GM19025 (cell line): ENCODE data around the gene SASH1.
"Not testable (repeated sequence)": the region's sequence is repeated elsewhere in the genome, so short reads cannot be mapped to it uniquely, and the experiment has no call there.

Source experiments
- ATAC-seq: cut with Tn5 transposase; IDR thresholded peaks from one replicate; pipeline ENCODE4 v1.9.1; 2021; ENCODE audit warnings: mild to moderate bottlenecking, low read depth, moderate library complexity; ENCODE audit not compliant: unreplicated experiment

Gene SASH1

DNA sequence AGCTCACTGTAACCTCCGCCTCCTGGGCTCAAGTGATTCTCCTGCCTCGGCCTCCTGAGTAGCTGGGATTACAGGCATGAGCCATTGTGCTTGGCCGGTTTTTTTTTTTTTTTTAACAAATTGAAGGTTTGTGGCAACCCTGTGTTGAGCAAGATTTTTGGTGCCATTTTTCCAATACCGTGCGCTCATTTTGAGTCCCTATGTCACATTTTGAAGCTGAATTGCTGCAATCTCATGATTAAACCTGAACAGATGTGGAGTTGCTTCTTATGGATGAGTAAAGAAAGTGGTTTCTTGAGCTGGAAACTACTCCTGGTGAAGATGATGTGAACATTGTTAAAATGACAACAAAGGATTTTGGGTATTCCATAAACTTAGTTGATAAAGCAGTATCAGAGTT lies 16.6 kb downstream of the SASH1 start:
- no peak for ATAC-seq

DNA sequence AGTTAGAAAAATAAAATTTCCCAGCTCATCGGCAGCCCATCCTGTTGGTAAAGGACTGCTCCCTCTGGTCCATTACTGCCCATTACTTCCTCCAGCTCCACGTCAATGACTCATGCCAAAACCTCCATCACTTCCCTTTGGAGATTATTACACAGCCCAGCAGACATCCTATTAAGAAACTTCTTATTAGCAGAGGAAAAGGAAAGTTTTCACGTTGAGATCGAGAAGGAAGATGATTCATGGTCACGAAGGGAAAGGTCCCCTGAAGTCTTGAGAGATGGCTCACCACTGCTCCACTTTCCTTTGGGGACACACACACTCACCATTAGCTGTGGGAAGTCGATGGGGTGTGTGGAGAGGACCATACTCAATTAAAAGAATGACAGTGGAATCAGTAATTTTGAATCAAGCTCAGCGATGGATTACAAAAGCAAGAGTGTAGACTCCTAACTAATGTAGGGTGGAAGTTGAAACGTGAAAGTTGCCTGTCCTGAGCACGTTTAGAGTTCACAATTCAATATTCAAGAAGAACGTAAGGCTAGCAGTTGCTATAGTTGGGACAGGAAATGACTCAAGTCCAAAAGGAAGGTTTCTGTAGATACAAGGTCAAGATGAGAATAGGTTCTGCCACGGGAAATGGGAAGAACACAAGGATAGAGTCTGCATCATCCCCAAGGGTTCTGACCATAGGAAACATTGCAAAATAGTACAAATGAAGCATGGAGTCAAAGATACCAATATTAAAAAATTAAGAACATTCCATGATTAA lies 21.6 kb downstream of the SASH1 start:
- no peak for ATAC-seq

DNA sequence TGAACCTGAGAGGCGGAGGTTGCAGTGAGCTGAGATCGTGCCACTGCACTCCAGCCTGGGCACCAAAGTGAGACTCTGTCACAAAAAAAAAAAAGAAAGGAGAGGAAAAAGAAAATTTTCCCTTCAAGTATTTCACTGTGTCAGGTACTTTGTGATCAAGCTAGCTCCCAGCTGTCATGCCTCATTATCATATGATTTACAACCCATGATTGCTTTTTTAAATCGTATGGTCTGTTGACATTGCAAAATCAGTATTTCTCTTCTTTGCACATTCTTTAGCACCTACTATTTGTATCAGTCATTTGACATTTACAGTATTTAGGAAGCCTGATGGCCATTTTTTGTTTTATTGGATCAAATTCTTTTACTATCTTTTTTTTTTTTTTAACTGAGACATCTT lies 22.4 kb downstream of the SASH1 start:
- no peak for ATAC-seq

DNA sequence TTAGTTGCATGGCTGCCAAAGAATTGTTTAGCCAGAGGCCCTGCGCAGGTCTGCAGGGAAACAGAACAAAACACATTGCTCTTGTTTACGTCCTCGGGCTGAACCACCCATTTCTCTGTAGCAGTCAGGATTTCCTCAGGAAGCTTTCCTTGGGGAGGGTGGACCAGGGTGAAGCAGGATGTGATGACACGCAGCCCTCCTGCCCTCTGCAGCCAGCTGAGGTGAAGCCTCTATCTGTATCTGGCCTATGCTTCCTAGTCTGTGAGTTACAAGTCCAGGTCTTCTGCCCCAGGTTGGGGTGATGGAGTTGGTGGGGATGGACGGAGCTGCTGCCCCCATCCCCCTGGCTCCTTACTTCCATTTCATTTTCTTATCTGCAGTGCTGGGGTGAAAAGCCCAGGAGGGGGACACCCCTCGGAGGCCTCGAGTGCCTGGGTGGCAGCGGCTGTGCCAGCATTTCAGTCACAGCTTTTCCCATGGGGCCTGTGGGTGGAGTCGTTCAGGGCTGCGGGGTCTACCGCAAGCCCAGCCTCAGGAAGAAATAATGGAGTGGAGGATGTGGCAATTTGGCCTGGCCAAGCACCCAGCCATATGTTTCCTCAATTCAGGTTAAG lies 24.9 kb downstream of the SASH1 start:
- ATAC-seq = no peak

DNA sequence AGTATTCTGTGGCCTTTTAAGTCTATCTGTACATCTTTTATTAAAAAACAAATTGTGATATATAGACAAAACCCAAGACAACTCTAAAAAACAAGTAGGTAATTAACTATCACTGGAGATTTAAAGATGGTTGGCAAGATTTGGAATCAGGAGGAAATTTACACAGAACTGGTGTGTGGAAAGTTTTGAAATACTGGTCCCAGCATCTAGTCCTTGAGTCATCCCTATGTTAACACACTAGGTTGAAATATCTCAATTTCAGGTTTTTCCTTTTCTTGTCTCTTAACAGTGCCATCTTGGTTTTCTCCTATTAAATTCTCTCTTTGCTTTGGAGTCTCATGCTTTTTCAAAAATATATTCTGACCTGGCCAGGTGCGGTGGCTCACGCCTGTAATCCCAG lies 27.5 kb downstream of the SASH1 start:
- no peak for ATAC-seq

DNA sequence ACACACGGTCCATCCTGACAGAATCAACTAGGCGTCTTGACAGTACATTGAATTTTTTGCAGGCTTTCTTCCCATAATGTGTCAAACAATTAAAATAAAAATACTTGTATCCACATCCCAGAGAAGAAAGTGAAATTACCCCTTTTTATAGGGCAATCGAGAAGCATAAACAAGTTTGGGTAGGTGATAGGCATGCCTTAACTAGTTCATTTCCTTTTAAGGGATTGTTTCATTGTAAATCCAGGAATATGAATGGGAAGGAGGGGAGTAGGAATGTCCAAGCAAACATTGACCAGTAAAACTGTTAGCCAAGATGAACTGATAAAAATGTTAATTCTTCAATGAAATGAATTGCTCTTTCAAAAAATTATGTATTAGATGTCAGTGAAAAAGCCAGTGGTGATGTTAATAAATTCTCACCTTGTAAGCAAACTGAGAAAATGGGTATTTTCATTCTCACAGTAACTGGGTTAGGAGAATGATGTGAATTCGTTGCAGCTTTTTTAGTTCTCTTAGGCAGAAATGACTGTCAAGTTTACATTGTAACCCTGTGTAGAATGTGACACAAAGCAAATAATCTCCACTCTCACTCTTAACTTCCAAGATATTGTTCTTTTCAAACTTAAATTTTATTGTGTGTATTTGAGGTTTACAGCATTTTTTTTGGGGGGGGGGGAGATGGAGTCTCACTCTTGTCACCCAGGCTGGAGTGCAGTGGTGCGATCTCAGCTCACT lies 31.6 kb downstream of the SASH1 start:
- ATAC-seq = no peak

DNA sequence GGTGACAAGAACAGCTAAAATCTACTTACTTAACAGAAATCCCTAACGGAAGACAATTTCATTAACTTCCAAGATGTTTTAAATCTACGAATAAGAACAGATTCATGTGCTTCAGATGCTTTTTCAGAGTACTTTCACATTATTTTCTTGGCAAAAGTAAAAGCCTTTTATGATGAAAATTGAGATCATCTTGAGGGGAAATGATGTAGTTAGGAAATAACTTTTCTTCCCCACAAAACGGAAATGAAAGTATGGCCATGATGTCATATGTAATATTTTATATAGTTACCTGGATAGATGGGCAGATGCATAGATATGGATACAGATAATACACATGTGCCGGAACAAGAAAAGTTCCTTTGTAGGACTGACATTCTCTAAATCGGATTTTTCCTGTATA lies 32.8 kb downstream of the SASH1 start:
- ATAC-seq = no peak

DNA sequence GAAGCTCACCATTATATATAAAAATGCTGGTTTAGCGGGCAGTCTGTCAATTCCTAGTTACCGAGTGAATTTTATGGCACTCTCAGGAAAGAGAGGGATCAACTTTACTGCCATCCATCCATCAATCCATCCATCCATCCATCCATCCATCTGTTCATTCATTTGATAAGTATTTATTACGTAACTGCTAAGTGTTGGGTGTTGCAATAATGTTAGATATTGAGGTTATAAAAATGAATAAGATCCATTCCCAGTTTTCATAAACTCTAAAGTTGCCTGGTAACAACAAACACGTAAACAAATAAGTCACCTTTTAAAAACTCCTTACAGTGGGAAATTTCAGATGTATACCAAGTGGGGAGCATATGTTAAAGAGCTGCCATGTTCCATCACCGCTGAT lies 36.8 kb downstream of the SASH1 start:
- no peak for ATAC-seq

DNA sequence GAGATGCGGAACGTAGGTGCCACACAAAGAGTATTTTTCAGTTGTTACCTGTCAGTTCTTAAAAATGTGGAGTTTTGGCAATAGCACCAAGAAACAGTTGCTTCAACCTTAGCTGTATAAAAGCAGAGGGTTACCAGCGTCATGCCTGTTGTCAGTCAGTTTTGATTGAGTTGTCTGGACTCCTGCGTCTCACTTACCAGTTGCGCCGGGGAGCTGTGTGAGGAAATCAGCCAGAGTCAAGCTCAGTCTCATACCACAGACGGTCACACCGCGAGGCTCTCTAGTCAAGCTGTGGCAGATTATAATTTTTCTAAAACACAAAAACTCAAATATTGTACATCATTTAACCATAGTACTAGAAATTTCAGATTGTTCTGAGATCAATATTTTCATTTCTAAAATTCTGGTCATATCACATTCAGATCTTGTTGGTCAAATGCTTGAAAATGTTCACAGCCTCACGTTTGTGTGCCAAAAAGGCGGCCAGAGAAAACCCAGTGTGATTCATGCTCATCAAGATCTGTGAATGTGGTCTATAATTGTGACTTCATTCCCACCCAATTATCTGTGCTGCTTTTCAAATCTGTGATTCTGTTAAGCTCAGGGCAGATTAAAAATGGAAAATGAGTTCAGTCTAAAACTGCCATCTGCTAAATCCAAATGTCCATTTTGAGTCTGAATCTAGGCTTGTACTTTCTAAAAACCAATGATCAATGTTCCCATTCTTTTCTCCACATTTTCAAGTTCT lies 37.5 kb downstream of the SASH1 start:
- no peak for ATAC-seq

DNA sequence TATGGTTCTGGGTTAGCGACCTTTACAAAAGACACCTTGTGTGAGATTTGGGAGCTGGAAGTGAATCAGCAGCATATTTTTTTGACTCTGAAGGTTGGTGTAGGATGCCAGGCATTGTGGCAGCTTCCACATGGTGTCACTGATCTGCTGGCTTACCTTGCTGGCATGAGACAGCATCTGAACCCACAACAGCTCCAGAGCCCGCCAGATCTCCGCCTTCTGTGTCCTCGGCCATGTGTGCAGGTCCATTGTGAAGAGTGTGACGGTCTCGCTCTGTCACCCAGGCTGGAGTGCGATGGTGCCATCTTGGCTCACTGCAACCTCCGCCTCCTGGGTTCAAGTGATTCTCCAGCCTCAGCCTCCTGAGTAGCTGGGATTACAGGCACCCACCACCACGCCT lies 39.4 kb downstream of the SASH1 start:
- not testable (repeated sequence) for ATAC-seq

DNA sequence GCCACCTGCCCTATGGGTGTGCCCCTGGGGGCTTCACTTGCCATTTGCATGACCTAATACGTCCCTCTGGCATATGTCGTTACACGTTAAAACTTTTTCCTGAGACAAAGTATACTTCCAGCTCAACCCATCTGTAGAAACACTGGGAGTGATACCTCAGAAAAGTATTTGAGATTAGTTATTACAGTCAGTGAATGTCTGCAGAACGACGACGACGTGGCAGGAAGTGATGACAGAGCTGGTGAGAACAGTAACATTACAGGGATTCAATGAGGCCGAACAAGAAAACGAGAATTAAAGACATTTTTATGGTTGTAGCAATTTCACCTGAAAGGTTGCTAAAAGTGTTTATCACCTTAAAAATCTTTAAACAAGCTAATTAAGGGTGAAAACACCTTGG lies 40.2 kb downstream of the SASH1 start:
- no peak for ATAC-seq

DNA sequence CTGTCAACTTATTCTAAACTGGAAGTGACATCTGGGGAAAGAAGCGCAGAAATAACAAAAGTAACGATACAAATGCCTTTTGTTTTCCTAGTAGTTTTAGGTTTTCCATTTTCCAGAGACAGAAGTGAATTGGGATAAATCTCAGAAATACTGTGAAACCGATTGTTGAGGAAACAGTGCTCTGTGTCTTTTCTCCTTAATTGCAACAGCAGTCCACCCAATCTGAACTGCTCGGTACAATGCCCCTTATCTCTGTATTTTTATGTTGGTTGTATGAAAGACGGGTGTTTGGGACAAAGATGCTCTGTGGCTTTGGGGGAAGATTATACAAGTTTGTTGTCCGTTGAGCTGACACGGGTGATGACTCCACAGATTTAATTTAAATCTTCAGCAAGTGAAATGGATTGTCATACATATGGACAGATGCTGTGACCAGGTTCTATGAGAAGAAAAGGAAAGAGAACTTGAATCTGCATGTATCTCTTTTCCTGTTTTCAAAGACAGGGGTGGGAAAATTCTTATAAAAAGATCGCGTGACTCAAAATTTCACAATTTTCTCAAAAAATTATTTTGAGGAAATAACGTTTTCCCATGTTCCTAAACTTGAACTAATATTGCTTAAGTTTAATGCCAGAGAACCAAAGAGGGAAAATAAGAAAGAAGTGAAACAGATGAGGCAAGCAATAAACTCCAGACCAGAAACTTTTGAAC lies 41.2 kb downstream of the SASH1 start:
- ATAC-seq = no peak

DNA sequence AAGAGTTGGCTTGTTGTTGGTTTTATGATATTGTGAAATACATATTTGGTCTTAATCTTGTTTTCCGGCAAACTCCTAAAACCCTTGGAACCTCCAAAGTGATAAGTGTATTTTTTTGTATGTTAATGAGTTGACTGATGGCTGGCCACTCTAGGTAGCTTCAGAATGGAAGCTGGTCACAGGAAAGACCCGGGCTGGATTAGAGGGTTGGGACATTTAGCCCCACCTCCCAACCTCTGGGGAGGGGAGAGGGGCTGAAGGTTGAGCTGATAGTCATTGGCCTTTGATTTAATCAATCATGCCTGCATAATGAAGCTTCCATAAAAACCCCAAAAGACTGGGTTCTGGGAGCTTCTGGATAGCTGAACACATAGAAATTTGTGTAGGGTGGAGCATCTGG lies 42.7 kb downstream of the SASH1 start:
- ATAC-seq = no peak

DNA sequence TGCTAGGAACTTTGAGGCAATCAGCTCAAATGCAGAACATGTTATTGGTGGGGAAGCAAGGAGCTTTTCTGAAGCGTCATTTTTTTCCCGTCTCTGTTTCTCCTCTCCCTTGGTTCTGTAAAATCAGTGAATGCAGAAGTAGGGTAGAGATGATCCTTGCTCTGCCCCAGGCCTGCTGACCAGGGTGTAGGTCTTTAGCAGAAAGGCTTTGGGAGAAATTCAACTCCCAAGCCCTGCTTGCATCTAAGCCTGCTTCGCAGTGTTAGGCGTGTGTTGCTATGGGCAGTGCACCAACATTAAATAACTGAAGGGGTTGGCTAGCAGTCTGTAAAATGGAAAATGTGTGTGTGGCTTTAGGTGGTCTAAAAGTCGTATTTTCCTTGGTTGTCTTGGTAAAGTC lies 45.9 kb downstream of the SASH1 start:
- no peak for ATAC-seq

DNA sequence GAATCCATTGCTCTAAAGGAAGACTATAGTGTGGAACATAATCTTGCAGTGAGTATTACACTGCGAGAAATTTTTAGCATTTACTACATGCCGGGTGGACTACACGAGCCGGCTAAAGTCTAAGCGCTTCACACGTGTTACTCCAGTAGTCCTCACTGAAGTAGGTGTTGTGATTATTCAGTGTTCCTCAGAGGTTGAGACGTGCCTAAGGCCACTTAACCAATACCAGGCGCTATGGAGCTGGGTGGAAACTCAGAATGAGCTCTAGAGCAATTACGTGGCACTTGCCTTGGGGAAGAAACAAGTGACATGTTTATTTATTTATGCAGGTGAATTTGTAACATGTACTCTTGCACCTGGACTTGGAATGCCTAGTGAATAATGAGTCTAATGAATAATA lies 46.4 kb downstream of the SASH1 start:
- ATAC-seq = no peak

DNA sequence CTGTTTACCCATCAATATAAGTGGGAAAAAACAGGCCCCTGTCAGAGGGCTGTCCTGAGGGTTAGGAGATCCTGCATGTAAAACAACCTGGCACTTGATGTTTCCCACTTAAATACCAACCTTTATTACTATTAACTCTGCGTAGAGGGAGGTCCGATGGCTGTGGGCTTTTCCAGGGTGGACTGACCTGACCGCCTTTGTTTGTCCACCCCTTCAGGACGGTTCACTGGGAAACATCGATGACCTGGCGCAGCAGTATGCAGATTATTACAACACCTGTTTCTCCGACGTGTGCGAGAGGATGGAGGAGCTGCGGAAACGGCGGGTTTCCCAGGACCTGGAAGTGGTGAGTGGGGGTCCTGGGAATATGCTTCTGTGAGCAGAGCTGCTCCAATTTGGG lies 47.3 kb downstream of the SASH1 start:
- no peak for ATAC-seq

DNA sequence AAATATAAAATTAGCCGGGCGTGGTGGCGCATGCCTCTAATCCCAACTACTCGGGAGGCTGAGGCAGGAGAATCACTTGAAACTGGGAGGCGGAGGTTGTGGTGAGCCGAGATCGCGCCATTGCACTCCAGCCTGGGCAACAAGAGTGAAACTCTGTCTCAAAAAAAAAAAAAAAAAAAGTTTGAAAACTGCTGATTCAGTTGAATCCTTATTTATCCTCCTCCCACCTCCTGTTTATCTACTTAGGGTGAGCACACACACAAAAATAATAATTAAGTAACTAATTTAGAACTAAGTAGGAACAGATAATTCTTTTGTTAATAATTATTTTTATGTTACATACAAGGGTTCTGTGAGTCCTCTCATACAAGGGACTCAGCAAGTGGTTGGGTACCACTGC lies 49.5 kb downstream of the SASH1 start:
- not testable (repeated sequence) for ATAC-seq

DNA sequence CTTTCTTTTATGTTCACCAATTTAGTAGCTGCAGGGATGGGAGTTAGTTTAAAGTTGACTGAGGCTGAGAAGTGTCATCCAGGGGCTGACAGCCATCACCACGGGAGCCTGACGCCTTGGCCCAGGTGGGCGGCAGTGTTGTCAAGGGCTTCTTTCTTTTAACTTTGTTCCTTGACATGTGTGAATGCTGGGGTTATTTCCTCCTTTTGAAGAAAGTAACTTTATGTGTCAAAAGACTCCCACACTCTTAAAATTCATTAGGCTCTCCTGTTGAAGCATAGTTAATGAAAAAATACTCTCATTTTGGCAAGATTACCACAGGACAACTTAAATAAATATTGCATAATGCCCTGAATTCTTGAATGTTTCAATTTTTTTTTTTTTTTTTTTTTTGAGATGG lies 50.0 kb downstream of the SASH1 start:
- ATAC-seq = no peak

DNA sequence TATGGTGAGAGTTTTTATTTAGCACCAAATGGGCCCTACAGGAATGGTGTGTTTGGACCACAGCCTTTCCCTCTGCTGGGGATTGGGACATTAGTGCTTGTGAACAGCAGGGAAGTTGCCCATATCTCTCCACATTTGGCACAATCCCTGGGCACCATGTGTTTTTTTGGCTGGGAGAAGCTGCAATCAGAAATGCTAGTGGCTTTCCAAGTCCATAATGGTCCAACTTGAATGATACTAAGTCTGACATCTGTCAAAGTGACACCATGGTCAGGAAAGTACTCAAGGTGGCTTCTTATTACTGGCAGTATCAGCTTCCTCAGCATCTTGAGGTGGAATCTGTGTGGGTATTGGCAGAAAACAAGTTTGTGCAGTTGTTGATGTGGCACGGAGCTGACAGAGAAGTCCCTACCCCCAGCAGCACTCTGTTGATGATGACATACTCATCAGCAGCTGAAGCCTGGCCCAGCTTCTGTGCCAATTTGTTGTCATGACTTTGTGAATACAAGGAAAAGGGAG lies 53.0 kb downstream of the SASH1 start:
- ATAC-seq = no peak

DNA sequence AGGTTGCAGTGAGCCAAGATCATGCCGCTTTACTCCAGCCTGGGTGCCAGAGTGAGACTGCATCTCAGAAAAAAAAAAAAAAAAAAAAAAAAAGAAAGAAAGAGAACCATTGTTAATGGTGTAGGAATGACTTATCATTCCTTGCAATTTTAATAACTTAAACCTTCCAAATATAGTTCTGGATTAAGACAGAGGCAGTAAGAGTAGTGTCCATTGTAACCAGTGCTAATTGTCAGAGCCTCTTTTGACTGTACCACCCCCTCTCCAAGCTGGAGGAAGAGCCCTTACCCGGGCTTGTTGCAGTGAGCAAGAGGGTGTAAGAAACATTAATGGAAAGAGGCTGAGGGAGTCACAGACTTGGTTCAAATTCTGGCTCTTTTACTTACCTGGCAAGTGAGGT lies 53.8 kb downstream of the SASH1 start:
- ATAC-seq = no peak
